Psoas muscle (tissue), 8 donors: ENCODE measurements around the gene ATP6V0A4. TPM values are rescaled to one million over a fixed set of nuclear protein-coding genes. Genes with fewer than 3 reads are reported as not detected.
"Not testable (repeated sequence)": the region's sequence is repeated elsewhere in the genome, so short reads cannot be mapped to it uniquely, and the experiment has no call there.

ENCODE experiments used
- ATAC-seq, 4 donors: fragments of 200-7000 bp; cut with Tn5 transposase; one replicate each; pipeline ENCODE4 v1.9.1; 2020; ENCODE audit warnings: moderate library complexity in 3 of 4, mild to moderate bottlenecking in 2 of 4
- DNase-seq, 2 donors: peaks; one replicate each; pipeline ENCODE4 v3.0.0-alpha.2; 2020
- H3K27ac ChIP-seq: fragments of 200-600 bp; one replicate; pipeline ENCODE4 v1.8.0; 2022
- H3K27me3 ChIP-seq, 3 donors: fragments of 200-600 bp in 1 of 3; one replicate each; pipeline versions ENCODE4 v1.6.1 to v1.8.0; 2013 to 2022; ENCODE audit warnings: low read length in 2 of 3, mild to moderate bottlenecking in 2 of 3, moderate library complexity in 1 of 3; ENCODE audit not compliant: insufficient read depth in 3 of 3
- H3K36me3 ChIP-seq, 2 donors: fragments of 200-600 bp in 1 of 2; one replicate each; pipeline versions ENCODE4 v1.6.1 to v1.8.0; 2013 to 2022; ENCODE audit warnings: low read depth in 1 of 2, mild to moderate bottlenecking in 1 of 2, moderate library complexity in 1 of 2; ENCODE audit not compliant: insufficient read depth in 1 of 2
- H3K4me1 ChIP-seq: fragments of 200-600 bp; one replicate; pipeline ENCODE4 v1.8.0; 2022
- H3K4me3 ChIP-seq: fragments of 200-600 bp; one replicate; pipeline ENCODE4 v1.8.0; 2022; ENCODE audit warnings: mild to moderate bottlenecking
- H3K9me3 ChIP-seq: fragments of 200-600 bp; one replicate; pipeline ENCODE4 v1.8.0; 2022
- CTCF ChIP-seq: fragments of 200-600 bp; IDR thresholded peaks from one replicate; pipeline ENCODE4 v1.8.0; 2022; ENCODE audit warnings: antibody characterized with exemption
- WGBS, 3 donors: extraction: QIAGEN DNeasy Blood & Tissue Kit; methylation state at CpG; one replicate each; pipeline versions ENCODE4 v1.1.6 to v1.1.7; 2013; 5-methylcytosine and 5-hydroxymethylcytosine counted together
- intact Hi-C, 2 donors: fragments of 100-400 bp; cut with DNase I; formaldehyde crosslinking; loops; one replicate each; pipeline versions ENCODE4 v1.11.0 to v1.14.2; 2022
- polyA plus RNA-seq, 3 donors: library from polyadenylated mRNA; stranded (reverse); fragments of 200-250 nt; gene quantifications; one replicate each; pipeline ENCODE4 v1.2.3, GENCODE V29; 2013
- total RNA-seq, 4 donors: library from RNA; stranded (reverse); fragmentation: NEBNext Ultra II Directional in 2 of 4; extraction: Animal tissue kit (Norgen Biotek cat#: 25700) in 2 of 4; gene quantifications; one replicate each; pipeline versions ENCODE4 v1.2.1 to v1.2.4, GENCODE V29; 2021 to 2023
- donor health status: healthy with polysubstance abuse.
- donor health status: DM: no; HTN: no; CAD: no; lungs with moderate emphysema.
- donor health status: Bipolar disorder and iron deficiency.
- donor health status: healthy.
- donor health status: DM: yes; HTN: yes; CAD: no.
- donor health status: DM: no; HTN: no; CAD: no.
- donor health status: DM: no; HTN: no; CAD: no.
- donor health status: DM: yes; HTN: yes; CAD: no.

Gene ATP6V0A4
- total and polyA plus RNA-seq, 7 donors = 0.44 TPM; not detected in 6

- no peak for DNase-seq
- ATAC-seq = no peak
- Histone ChIP-seq H3K36me3 (no peaks in the 10 kb centered on the region), H3K27ac (no peak overlapping the region), H3K4me1 (no peaks in the 10 kb centered on the region), H3K27me3 (peaks cover 0 to 3% (median 0%) of the 10 kb centered on the region in 3 donors), H3K4me3 (no peak overlapping the region), H3K9me3 (no peaks in the 10 kb centered on the region)
- TF ChIP-seq CTCF = no peak
- intact Hi-C loops = no loop called here
- 91 to 94% (median 92%) methylated on average over 18 of the region's 18 CpGs for WGBS, 3 donors
Measured at GRCh38 chr7:138802706-138803105, 4.7 kb upstream of the ATP6V0A4 start.

GRCh38 chr7:138801256-138801655 lies 3.3 kb upstream of the ATP6V0A4 start:
- H3K4me1 ChIP-seq = no peaks in the 10 kb centered on the region
- TF ChIP-seq CTCF = no peak
- DNase-seq (no peak), ATAC-seq (no peak)
- intact Hi-C loops = no loop called here
- H3K36me3 ChIP-seq = no peaks in the 10 kb centered on the region
- WGBS, 3 donors = 90 to 95% (median 93%) methylated on average over 3 of the region's 3 CpGs
- H3K4me3 ChIP-seq = no peak overlapping the region
- H3K27ac ChIP-seq = no peak overlapping the region
- H3K9me3 ChIP-seq = no peaks in the 10 kb centered on the region
- peaks cover 0 to 3% (median 0%) of the 10 kb centered on the region in 3 donors for H3K27me3 ChIP-seq

GRCh38 chr7:138799336-138800000 lies 1.5 kb upstream of the ATP6V0A4 start:
- no peak for TF ChIP-seq CTCF
- 74 to 77% (median 76%) methylated on average over 7 of the region's 7 CpGs for WGBS, 3 donors
- H3K27ac ChIP-seq = no peak overlapping the region

GRCh38 chr7:138798836-138799235 lies 840 bp upstream of the ATP6V0A4 start:
- DNase-seq (no peak), ATAC-seq (no peak)
- intact Hi-C loops = no loop called here
- no peak for TF ChIP-seq CTCF
- H3K36me3 ChIP-seq = no peaks in the 10 kb centered on the region
- peaks cover 0 to 3% (median 0%) of the 10 kb centered on the region in 3 donors for H3K27me3 ChIP-seq
- no peaks in the 10 kb centered on the region for H3K4me1 ChIP-seq
- H3K4me3 ChIP-seq = no peak overlapping the region
- no peaks in the 10 kb centered on the region for H3K9me3 ChIP-seq
- H3K27ac ChIP-seq = no peak overlapping the region
- WGBS, 3 donors = 55 to 59% (median 56%) methylated on average over 5 of the region's 5 CpGs

More at GRCh38 chr7:138799336-138800000, 1.5 kb upstream of the ATP6V0A4 start:
- no peaks in the 10 kb centered on the region for H3K4me1 ChIP-seq
- H3K9me3 ChIP-seq = no peaks in the 10 kb centered on the region
- H3K4me3 ChIP-seq = no peak overlapping the region
- ATAC-seq (no peak), DNase-seq (no peak)
- H3K27me3 ChIP-seq = peaks cover 0 to 3% (median 0%) of the 10 kb centered on the region in 3 donors
- intact Hi-C loops = no loop called here
- no peaks in the 10 kb centered on the region for H3K36me3 ChIP-seq

- H3K4me3 ChIP-seq, H3K27me3 ChIP-seq, H3K27ac ChIP-seq, intact Hi-C loops, H3K9me3 ChIP-seq, H3K4me1 ChIP-seq, DNase-seq, H3K36me3 ChIP-seq, ATAC-seq: not testable (repeated sequence)
- WGBS, 3 donors = 50 to 78% (median 74%) methylated on average over 4 of the region's 4 CpGs
Measured at GRCh38 chr7:138797046-138797445, 950 bp downstream of the ATP6V0A4 start.
